A172 (cell line): ENCODE data around the gene NGRN. TPM values are rescaled to one million over a fixed set of nuclear protein-coding genes. Genes with fewer than 3 reads are reported as not detected.

Source experiments
- DNase-seq: peaks from one replicate; pipeline ENCODE4 v3.0.0-alpha.2; 2015; ENCODE audit warnings: low spot score
- total RNA-seq: library from RNA; depleted of rRNA; stranded (reverse); fragments of >200 nt; shearing (Covaris generic); gene quantifications from 2 replicates; pipeline ENCODE4 v1.2.3, GENCODE V29; 2014; rRNA removed

The NGRN gene
- 82.9 and 90.4 TPM in 2 replicates for total RNA-seq

- peak; percentile 89 for DNase-seq
These were observed at the start of gene NGRN for GRCh38 chr15:90265271-90266060. TSS of gene NGRN (plus strand) at chr15:90265672. CDS start at chr15:90265713, 41 bp downstream.

GRCh38 chr15:90217671-90218394 lies 47.6 kb upstream of the NGRN start:
- no peak for DNase-seq

- DNase-seq: no peak
These were observed 45.9 kb upstream of the NGRN start for GRCh38 chr15:90219421-90220141.

- peak; percentile 78 for DNase-seq
These were observed 44.1 kb upstream of the NGRN start for GRCh38 chr15:90221246-90221900.

- DNase-seq: no peak
These were observed 42.9 kb upstream of the NGRN start for GRCh38 chr15:90222547-90222946.

- DNase-seq: no peak
These were observed 41.9 kb upstream of the NGRN start for GRCh38 chr15:90223441-90224165.

GRCh38 chr15:90225047-90225446 lies 40.4 kb upstream of the NGRN start:
- no peak for DNase-seq

- DNase-seq: no peak
These were observed 39.8 kb upstream of the NGRN start for GRCh38 chr15:90225504-90226234.

- no peak for DNase-seq
These were observed 38.1 kb upstream of the NGRN start for GRCh38 chr15:90227336-90227735.

- DNase-seq: no peak
These were observed 37.4 kb upstream of the NGRN start for GRCh38 chr15:90227816-90228772.

- no peak for DNase-seq
These were observed 36.5 kb upstream of the NGRN start for GRCh38 chr15:90228960-90229359.

GRCh38 chr15:90230071-90230494 lies 35.4 kb upstream of the NGRN start:
- no peak for DNase-seq

- DNase-seq: no peak
These were observed 34.9 kb upstream of the NGRN start for GRCh38 chr15:90230610-90231009.

- no peak for DNase-seq
These were observed 34.1 kb upstream of the NGRN start for GRCh38 chr15:90231028-90232017.

GRCh38 chr15:90232196-90232595 lies 33.3 kb upstream of the NGRN start:
- DNase-seq: no peak

- DNase-seq: no peak
These were observed 32.5 kb upstream of the NGRN start for GRCh38 chr15:90232941-90233386.

GRCh38 chr15:90233387-90234095 lies 31.9 kb upstream of the NGRN start, which contains the start of gene CIB1:
TSS of gene CIB1 (minus strand) at chr15:90233941. CDS start at chr15:90233885, 56 bp downstream.
- peak; percentile 90 for DNase-seq
